ENCODE measurements around the gene CBFB. TPM values are rescaled to one million over a fixed set of nuclear protein-coding genes. Genes with fewer than 3 reads are reported as not detected.
"Not testable (repeated sequence)": the region's sequence is repeated elsewhere in the genome, so short reads cannot be mapped to it uniquely, and the experiment has no call there.

Gene CBFB
- total RNA-seq, 3 donors from 2014 or later: 48.5 to 69.1 (median 52.3) TPM

GRCh38 chr16:67120025-67120424 lies 91.1 kb downstream of the CBFB start:
- Histone ChIP-seq H3K4me3 (no peak overlapping the region), H3K4me1 (no peaks in the 10 kb centered on the region), H3K9me3 (no peaks in the 10 kb centered on the region), H3K27me3 (no peaks in the 10 kb centered on the region), H3K36me3 (no peaks in the 10 kb centered on the region), H3K27ac (no peak overlapping the region)
- TF ChIP-seq POLR2AphosphoS5 (IDR thresholded peaks at IDR 0.05) (no peak), POLR2A (IDR thresholded peaks at IDR 0.05) (no peak)
- TF ChIP-seq, protein P1, sequence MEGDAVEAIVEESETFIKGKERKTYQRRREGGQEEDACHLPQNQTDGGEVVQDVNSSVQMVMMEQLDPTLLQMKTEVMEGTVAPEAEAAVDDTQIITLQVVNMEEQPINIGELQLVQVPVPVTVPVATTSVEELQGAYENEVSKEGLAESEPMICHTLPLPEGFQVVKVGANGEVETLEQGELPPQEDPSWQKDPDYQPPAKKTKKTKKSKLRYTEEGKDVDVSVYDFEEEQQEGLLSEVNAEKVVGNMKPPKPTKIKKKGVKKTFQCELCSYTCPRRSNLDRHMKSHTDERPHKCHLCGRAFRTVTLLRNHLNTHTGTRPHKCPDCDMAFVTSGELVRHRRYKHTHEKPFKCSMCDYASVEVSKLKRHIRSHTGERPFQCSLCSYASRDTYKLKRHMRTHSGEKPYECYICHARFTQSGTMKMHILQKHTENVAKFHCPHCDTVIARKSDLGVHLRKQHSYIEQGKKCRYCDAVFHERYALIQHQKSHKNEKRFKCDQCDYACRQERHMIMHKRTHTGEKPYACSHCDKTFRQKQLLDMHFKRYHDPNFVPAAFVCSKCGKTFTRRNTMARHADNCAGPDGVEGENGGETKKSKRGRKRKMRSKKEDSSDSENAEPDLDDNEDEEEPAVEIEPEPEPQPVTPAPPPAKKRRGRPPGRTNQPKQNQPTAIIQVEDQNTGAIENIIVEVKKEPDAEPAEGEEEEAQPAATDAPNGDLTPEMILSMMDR (IDR thresholded peaks at IDR 0.05): no peak
- intact Hi-C loops (cut with DNase I; ENCODE audit: low total_unique reads): no loop called here
- DNase-seq (ENCODE audit: low spot score in 2 of 2): no peak

- H3K4me1 ChIP-seq; DNase-seq (ENCODE audit: low spot score in 2 of 2); H3K36me3 ChIP-seq; H3K27ac ChIP-seq; H3K9me3 ChIP-seq; H3K27me3 ChIP-seq; intact Hi-C loops (cut with DNase I; ENCODE audit: low total_unique reads); H3K4me3 ChIP-seq: not testable (repeated sequence)
Measured at GRCh38 chr16:67122799-67123198, 93.8 kb downstream of the CBFB start.

DNA sequence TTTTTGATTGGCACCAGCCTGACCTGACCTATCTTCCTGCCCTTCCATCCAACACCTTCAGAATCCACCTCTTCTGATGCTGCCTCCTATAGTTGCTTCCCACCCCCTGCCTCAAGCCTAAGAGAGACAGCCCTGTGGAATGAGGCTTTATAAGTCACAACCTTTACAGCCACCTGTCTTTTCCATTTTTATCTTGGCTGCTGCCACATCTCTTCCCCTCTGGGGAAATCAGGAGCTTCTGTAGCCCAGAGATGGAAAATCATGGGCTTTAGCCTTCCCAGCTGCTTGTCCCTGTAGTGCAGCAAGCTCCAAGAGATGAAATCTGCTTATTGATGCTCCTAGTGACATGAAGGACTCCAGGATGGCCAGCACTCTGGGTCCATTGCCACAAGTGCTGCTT lies 99.5 kb downstream of the CBFB start:
- Histone ChIP-seq H3K36me3 (no peaks in the 10 kb centered on the region), H3K27me3 (no peaks in the 10 kb centered on the region), H3K9me3 (no peaks in the 10 kb centered on the region), H3K4me3 (no peak overlapping the region), H3K27ac (no peak overlapping the region), H3K4me1 (no peaks in the 10 kb centered on the region)
- DNase-seq (ENCODE audit: low spot score in 2 of 2): no peak
- intact Hi-C loops (cut with DNase I; ENCODE audit: low total_unique reads): no loop called here
- no peak for TF ChIP-seq POLR2A (IDR thresholded peaks at IDR 0.05)
- TF ChIP-seq, protein P1 (IDR thresholded peaks at IDR 0.05): no peak
- no peak for TF ChIP-seq POLR2AphosphoS5 (IDR thresholded peaks at IDR 0.05)

DNA sequence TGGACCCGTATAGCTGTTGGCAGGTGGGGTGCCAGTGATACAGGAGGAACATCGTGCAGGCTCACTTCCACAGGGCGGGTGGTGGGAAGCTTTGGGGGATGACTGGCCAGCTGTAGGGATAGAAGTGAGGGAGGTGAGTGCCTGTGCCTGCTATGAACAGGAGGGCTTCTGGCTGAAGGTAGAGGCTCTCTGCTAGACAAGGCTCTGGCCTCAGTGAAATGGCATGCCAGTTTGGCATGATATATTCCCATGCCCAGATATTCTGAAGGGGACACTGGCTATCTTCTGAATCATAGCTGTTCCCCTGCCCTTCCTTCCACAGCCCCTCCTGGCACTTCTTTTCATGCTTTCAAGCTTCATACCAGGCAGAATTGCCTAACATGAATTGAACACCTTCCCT lies 99.9 kb downstream of the CBFB start:
- no peaks in the 10 kb centered on the region for H3K9me3 ChIP-seq
- H3K4me1 ChIP-seq: no peaks in the 10 kb centered on the region
- H3K27ac ChIP-seq: no peak overlapping the region
- H3K27me3 ChIP-seq: no peaks in the 10 kb centered on the region
- no peak overlapping the region for H3K4me3 ChIP-seq
- no peak for DNase-seq (ENCODE audit: low spot score in 2 of 2)
- intact Hi-C loops (cut with DNase I; ENCODE audit: low total_unique reads): no loop called here
- no peaks in the 10 kb centered on the region for H3K36me3 ChIP-seq
- TF ChIP-seq, protein P1 (IDR thresholded peaks at IDR 0.05): no peak
- TF ChIP-seq POLR2A (IDR thresholded peaks at IDR 0.05) (no peak), POLR2AphosphoS5 (IDR thresholded peaks at IDR 0.05) (no peak)

- no peaks in the 10 kb centered on the region for H3K36me3 ChIP-seq
- H3K27ac ChIP-seq: no peak overlapping the region
- H3K27me3 ChIP-seq: no peaks in the 10 kb centered on the region
- intact Hi-C loops (cut with DNase I; ENCODE audit: low total_unique reads): no loop called here
- TF ChIP-seq POLR2AphosphoS5 (IDR thresholded peaks at IDR 0.05) (no peak), POLR2A (IDR thresholded peaks at IDR 0.05) (no peak)
- TF ChIP-seq, protein P1 (IDR thresholded peaks at IDR 0.05): no peak
- no peaks in the 10 kb centered on the region for H3K4me1 ChIP-seq
- H3K9me3 ChIP-seq: no peaks in the 10 kb centered on the region
- H3K4me3 ChIP-seq: no peak overlapping the region
- no peak for DNase-seq (ENCODE audit: low spot score in 2 of 2)
Measured at GRCh38 chr16:67129422-67129821, 100.5 kb downstream of the CBFB start.

GRCh38 chr16:67137605-67138004 lies 108.7 kb downstream of the CBFB start:
- Histone ChIP-seq H3K4me1 (no peaks in the 10 kb centered on the region), H3K27ac (no peak overlapping the region), H3K36me3 (peaks cover 7% of the 10 kb centered on the region), H3K27me3 (no peaks in the 10 kb centered on the region), H3K9me3 (no peaks in the 10 kb centered on the region), H3K4me3 (no peak overlapping the region)
- intact Hi-C loops (cut with DNase I; ENCODE audit: low total_unique reads): no loop called here
- TF ChIP-seq, protein P1 (IDR thresholded peaks at IDR 0.05): no peak
- TF ChIP-seq POLR2AphosphoS5 (IDR thresholded peaks at IDR 0.05) (no peak), POLR2A (IDR thresholded peaks at IDR 0.05) (no peak)
- no peak for DNase-seq (ENCODE audit: low spot score in 2 of 2)

All from breast epithelium (tissue), 4 donors.